ENCODE results near the gene CBX1.
"Not testable (repeated sequence)": the region's sequence is repeated elsewhere in the genome, so short reads cannot be mapped to it uniquely, and the experiment has no call there.

- not testable (repeated sequence) for TF ChIP-seq CTCF, POLR2A (IDR thresholded peaks at IDR 0.05)
These were observed 66.5 kb downstream of the CBX1 start for GRCh38 chr17:48034734-48035133.
